ENCODE results near the gene GRIN2A. TPM values are rescaled to one million over a fixed set of nuclear protein-coding genes. Genes with fewer than 3 reads are reported as not detected.

GRIN2A gene
- polyA plus RNA-seq, 2 of the 4 experiments (the other 2 are of a cell fraction), result not detected

DNA sequence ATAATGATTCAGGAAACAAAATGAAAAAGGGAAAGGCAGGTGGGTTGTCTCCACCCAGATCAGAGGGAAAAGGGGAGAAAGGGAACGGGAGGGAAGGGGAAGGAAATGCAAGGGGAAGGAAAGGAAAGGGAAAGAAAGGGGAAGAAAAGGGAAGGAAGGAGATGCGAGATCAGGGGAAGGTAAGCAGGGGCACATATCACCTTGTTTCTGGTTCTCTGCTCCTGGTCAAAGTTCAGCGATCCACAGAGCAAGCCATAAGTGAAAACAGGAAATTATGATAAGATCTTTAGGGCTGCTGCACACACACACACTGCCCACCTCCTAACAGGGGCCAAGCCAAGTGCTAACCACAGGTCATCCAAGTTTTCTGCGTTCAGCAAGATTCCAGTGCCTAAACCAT lies 37.5 kb upstream of the GRIN2A start:
- POLR2A ChIA-PET, result no interaction called here
- no peaks in the 10 kb centered on the region for H3K9me3 ChIP-seq
- H3K4me3 ChIP-seq, result no peak overlapping the region
- DNase-seq (ENCODE audit: low read depth in 1 of 2, low spot score in 1 of 2) (no peak), ATAC-seq (no peak), FAIRE-seq (no peak)
- CTCF ChIA-PET, result no interaction called here
- WGBS (ENCODE audit: missing lambda C conversion rate), result 48% methylated on average over 4 of the region's 4 CpGs
- H3K27ac ChIP-seq, result no peak overlapping the region
- no peaks in the 10 kb centered on the region for H3K4me1 ChIP-seq
- TF ChIP-seq RFX5 (IDR thresholded peaks at IDR 0.05) (no peak), CHD4 (IDR thresholded peaks at IDR 0.05; ENCODE audit: borderline replicate concordance) (no peak)
- H3K4me2 ChIP-seq, result no peak overlapping the region

DNA sequence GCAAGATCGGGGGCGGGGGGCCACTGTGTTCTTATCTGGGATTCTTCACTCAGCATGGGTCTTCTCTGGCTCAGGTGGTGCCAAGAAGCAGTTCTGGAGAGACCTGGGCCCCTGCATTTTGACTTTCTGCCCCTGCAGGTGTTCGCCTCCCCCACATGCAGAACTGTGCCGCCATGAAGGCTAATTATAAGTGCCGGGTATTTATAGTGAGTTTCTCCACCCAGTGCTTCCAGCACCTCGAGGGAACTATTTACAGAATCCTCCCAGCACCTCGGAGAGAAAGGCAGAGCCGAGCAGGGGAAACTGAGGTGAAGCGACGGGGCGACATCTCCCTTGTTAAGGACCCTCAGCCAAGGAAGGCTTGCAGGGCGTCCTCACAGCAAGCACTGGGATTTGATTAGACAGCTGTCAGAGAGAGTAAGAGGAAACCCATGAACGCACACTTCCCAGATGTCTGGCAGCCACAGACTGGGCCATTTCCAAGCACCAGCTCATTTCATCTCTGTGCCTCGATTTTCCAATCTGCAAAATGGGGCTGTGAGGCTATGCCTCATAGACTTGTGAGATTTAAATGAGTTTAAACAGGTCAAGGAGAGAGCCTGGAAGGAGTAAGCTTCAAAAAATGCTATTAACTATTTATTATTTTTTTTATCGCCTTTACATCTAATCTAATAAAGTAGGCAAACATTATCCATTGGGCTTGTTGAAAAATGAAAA lies 36.4 kb upstream of the GRIN2A start:
- FAIRE-seq (no peak), ATAC-seq (no peak), DNase-seq (ENCODE audit: low read depth in 1 of 2, low spot score in 1 of 2) (no peak)
- ChIA-PET CTCF (interaction anchor here (0.8 to 1.2 kb wide), 2 partner anchors 14 to 17 kb away, joined by 3 read pairs; no protein-coding TSS in a partner anchor), POLR2A (no interaction called here)
- Histone ChIP-seq H3K9me3 (no peaks in the 10 kb centered on the region), H3K27ac (no peak overlapping the region), H3K4me2 (no peak overlapping the region), H3K4me1 (no peaks in the 10 kb centered on the region), H3K4me3 (no peak overlapping the region)
- no peak for TF ChIP-seq HOXA7 (CRISPR knock-in tag; IDR thresholded peaks at IDR 0.05)
- TF ChIP-seq EHF (CRISPR knock-in tag; IDR thresholded peaks at IDR 0.05), result no peak
- no peak for TF ChIP-seq RFX5 (IDR thresholded peaks at IDR 0.05)
- TF ChIP-seq CBX8 (IDR thresholded peaks at IDR 0.05), result no peak
- no peak for TF ChIP-seq MAFK (IDR thresholded peaks at IDR 0.05; ENCODE audit: partially characterized antibody)
- no peak for TF ChIP-seq JUNB (IDR thresholded peaks at IDR 0.05)
- TF ChIP-seq, protein P1, sequence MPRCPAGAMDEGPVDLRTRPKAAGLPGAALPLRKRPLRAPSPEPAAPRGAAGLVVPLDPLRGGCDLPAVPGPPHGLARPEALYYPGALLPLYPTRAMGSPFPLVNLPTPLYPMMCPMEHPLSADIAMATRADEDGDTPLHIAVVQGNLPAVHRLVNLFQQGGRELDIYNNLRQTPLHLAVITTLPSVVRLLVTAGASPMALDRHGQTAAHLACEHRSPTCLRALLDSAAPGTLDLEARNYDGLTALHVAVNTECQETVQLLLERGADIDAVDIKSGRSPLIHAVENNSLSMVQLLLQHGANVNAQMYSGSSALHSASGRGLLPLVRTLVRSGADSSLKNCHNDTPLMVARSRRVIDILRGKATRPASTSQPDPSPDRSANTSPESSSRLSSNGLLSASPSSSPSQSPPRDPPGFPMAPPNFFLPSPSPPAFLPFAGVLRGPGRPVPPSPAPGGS (IDR thresholded peaks at IDR 0.05), result no peak
- no peak for TF ChIP-seq RNF2 (IDR thresholded peaks at IDR 0.05; ENCODE audit: borderline replicate concordance, low read depth)
- TF ChIP-seq BHLHE40 (IDR thresholded peaks at IDR 0.05; ENCODE audit: low read depth, low read length), result no peak
- WGBS (ENCODE audit: missing lambda C conversion rate), result 3% methylated on average over 15 of the region's 15 CpGs

DNA sequence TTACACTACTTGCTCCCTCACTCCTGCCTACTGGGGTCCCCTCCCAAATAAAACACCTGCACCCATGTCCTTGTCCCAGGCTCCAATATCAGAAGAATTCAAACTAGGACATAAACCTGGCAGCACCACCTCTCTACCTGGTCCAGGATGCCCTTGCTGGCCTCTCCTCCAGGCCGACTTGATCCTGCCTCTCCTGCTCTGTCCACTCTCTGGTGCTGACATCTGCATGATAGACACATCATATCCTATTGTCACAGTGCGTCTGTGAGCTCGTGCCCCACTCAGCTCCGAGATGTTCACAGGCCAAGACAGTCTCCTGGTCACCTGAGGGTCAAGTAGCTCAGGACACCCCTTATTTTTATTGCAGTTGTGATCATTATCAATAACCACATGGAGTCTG lies 31.5 kb upstream of the GRIN2A start:
- Histone ChIP-seq H3K9me3 (no peaks in the 10 kb centered on the region), H3K4me2 (no peak overlapping the region), H3K4me3 (no peak overlapping the region), H3K27ac (no peak overlapping the region), H3K4me1 (no peaks in the 10 kb centered on the region)
- WGBS (ENCODE audit: missing lambda C conversion rate), result 3% methylated on average over 4 of the region's 4 CpGs
- TF ChIP-seq CHD4 (IDR thresholded peaks at IDR 0.05; ENCODE audit: borderline replicate concordance), result no peak
- no peak for TF ChIP-seq MYC (IDR thresholded peaks at IDR 0.05; ENCODE audit: borderline replicate concordance, low read length)
- TF ChIP-seq JUNB (IDR thresholded peaks at IDR 0.05), result no peak
- TF ChIP-seq, protein P2, sequence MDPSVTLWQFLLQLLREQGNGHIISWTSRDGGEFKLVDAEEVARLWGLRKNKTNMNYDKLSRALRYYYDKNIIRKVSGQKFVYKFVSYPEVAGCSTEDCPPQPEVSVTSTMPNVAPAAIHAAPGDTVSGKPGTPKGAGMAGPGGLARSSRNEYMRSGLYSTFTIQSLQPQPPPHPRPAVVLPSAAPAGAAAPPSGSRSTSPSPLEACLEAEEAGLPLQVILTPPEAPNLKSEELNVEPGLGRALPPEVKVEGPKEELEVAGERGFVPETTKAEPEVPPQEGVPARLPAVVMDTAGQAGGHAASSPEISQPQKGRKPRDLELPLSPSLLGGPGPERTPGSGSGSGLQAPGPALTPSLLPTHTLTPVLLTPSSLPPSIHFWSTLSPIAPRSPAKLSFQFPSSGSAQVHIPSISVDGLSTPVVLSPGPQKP (IDR thresholded peaks at IDR 0.05; ENCODE audit: low read depth, low read length), result no peak
- no peak for TF ChIP-seq NFE2L2 (conservative IDR thresholded peaks at IDR 0.05; ENCODE audit: low read length)
- TF ChIP-seq, protein P3, sequence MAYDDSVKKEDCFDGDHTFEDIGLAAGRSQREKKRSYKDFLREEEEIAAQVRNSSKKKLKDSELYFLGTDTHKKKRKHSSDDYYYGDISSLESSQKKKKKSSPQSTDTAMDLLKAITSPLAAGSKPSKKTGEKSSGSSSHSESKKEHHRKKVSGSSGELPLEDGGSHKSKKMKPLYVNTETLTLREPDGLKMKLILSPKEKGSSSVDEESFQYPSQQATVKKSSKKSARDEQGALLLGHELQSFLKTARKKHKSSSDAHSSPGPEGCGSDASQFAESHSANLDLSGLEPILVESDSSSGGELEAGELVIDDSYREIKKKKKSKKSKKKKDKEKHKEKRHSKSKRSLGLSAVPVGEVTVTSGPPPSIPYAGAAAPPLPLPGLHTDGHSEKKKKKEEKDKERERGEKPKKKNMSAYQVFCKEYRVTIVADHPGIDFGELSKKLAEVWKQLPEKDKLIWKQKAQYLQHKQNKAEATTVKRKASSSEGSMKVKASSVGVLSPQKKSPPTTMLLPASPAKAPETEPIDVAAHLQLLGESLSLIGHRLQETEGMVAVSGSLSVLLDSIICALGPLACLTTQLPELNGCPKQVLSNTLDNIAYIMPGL (CRISPR knock-in tag; IDR thresholded peaks at IDR 0.05; ENCODE audit: borderline replicate concordance), result no peak
- TF ChIP-seq FOXS1 (CRISPR knock-in tag; IDR thresholded peaks at IDR 0.05), result no peak
- TF ChIP-seq, protein P4, sequence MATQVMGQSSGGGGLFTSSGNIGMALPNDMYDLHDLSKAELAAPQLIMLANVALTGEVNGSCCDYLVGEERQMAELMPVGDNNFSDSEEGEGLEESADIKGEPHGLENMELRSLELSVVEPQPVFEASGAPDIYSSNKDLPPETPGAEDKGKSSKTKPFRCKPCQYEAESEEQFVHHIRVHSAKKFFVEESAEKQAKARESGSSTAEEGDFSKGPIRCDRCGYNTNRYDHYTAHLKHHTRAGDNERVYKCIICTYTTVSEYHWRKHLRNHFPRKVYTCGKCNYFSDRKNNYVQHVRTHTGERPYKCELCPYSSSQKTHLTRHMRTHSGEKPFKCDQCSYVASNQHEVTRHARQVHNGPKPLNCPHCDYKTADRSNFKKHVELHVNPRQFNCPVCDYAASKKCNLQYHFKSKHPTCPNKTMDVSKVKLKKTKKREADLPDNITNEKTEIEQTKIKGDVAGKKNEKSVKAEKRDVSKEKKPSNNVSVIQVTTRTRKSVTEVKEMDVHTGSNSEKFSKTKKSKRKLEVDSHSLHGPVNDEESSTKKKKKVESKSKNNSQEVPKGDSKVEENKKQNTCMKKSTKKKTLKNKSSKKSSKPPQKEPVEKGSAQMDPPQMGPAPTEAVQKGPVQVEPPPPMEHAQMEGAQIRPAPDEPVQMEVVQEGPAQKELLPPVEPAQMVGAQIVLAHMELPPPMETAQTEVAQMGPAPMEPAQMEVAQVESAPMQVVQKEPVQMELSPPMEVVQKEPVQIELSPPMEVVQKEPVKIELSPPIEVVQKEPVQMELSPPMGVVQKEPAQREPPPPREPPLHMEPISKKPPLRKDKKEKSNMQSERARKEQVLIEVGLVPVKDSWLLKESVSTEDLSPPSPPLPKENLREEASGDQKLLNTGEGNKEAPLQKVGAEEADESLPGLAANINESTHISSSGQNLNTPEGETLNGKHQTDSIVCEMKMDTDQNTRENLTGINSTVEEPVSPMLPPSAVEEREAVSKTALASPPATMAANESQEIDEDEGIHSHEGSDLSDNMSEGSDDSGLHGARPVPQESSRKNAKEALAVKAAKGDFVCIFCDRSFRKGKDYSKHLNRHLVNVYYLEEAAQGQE (IDR thresholded peaks at IDR 0.05), result no peak
- TF ChIP-seq, protein P5, sequence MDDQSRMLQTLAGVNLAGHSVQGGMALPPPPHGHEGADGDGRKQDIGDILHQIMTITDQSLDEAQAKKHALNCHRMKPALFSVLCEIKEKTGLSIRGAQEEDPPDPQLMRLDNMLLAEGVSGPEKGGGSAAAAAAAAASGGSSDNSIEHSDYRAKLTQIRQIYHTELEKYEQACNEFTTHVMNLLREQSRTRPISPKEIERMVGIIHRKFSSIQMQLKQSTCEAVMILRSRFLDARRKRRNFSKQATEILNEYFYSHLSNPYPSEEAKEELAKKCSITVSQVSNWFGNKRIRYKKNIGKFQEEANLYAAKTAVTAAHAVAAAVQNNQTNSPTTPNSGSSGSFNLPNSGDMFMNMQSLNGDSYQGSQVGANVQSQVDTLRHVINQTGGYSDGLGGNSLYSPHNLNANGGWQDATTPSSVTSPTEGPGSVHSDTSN (IDR thresholded peaks at IDR 0.05), result no peak
- no peak for TF ChIP-seq KDM1A (IDR thresholded peaks at IDR 0.05; ENCODE audit: low read depth)
- no peak for TF ChIP-seq NR3C1 (IDR thresholded peaks at IDR 0.05)
- ChIA-PET CTCF (interaction anchor here (0.9 to 1.4 kb wide), 2 partner anchors 10 to 33 kb away, joined by 3 to 4 read pairs; no protein-coding TSS in a partner anchor), POLR2A (no interaction called here)
- DNase-seq (ENCODE audit: low read depth in 1 of 2, low spot score in 1 of 2) (no peak), FAIRE-seq (no peak), ATAC-seq (no peak)
